Non-pigmented ciliary epithelial cell (primary cell): Measurements from ENCODE around the gene TSPYL4.

Experiments
- DNase-seq: peaks from one replicate; pipeline ENCODE4 v3.0.0-alpha.2; 2010; ENCODE audit warnings: low read depth

TSPYL4 gene

DNA sequence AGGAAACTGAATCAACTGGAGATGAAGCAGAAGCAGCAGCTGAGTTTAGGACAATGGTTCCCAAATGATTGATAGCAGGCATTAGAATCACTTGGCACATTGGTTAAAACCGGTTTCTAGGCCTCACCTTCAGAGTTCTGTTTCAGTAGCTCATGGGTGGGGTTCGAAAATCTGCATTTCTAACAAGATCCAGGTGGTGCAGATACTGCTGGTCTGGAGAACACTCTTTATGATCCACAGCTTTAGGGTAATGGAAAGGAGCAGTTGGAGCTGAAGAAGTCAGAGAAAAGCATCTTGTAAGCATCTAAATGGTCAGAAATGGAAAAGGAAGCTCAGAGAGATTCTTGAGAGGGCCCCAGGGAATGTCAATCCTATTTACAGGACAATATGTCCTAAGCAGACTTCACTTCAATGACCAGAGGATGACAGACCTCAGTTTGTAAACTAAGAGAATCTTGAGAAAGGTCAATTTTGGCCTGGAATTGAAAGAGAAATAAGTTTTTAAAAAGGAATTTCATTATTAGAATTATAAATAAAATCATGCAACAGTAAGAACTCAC lies 17.4 kb upstream of the TSPYL4 start:
- DNase-seq = no peak

DNA sequence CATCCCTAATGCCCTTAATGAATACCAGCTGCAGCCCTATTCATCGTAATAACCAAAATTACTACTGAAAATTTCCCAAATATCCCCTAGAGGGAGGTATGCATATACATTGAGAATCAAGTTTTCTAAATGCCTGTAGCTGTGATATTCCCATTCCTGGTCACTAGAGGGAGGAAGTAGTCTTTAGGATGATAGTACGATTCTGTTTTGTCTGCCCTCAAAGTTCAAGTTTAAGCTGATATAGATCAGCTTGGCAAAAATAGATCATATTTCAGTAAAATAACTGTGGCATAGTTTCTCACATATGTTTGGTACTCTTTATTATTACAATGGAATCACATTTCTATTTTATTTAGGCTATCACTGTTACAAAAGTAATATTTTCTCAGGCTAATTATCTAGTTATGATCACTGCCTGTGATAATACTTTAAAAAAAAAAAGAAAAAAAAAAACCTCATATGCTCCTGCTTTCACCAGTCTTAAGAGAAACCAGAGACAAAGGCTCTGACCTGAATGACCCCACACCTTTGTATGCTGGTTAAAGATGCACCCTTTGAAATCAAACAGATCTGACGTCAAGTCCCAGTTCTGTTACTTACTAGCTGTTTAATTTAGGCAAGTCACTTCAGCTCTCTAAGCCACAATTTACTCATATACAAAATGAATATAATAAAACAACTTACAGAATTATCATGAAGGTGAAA lies 14.9 kb upstream of the TSPYL4 start:
- DNase-seq = peak; percentile 60

DNA sequence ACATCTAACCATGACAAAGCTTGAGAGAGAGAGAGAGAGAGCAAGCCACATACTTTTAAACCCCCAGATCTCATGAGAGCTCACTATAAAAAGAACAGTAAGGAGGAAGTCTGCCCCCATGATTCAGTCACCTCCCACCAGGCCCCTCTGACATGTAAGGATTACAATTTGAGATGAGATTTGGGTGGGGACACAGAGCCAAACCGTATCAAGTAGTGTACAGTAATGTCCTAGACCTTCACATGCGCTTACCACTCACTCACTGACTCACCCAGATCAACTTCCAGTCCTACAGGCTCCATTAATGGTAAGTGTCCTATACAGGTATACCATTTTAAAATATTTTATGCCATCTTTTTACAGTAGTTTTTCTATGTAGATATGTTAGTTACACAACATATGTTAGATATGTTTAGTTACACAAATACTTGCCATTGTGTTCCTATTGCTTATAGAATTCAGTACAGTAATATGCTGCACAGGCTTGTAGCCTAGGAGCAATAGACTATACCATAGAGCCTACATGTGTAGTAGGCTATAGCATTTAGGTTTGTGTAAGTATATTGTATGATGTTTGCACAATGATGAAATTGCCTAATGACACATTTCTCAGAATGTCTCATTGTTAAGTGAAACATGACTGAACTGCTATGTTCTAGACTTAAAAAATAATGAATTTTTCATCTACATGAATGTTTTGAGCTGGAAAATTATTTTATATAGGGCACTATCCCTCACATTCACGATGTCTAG lies 14.1 kb upstream of the TSPYL4 start:
- DNase-seq = no peak

DNA sequence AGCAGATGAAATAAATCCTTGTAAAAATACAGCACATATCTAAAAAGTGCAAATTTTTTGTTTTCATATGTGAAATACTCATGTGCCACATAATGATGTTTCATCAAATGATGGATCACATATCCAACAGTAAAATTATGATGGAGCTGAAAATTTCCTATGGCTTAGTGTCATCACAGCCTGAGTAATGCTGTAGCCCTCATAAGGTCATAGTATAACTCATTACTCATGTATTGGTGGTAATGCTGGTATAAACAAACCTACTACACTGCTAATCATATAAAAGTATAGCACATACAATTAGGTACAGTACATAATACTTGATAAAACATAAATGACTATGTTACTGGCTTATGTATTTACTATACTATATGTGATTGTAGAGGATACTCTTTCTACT lies 12.9 kb upstream of the TSPYL4 start:
- DNase-seq = no peak

DNA sequence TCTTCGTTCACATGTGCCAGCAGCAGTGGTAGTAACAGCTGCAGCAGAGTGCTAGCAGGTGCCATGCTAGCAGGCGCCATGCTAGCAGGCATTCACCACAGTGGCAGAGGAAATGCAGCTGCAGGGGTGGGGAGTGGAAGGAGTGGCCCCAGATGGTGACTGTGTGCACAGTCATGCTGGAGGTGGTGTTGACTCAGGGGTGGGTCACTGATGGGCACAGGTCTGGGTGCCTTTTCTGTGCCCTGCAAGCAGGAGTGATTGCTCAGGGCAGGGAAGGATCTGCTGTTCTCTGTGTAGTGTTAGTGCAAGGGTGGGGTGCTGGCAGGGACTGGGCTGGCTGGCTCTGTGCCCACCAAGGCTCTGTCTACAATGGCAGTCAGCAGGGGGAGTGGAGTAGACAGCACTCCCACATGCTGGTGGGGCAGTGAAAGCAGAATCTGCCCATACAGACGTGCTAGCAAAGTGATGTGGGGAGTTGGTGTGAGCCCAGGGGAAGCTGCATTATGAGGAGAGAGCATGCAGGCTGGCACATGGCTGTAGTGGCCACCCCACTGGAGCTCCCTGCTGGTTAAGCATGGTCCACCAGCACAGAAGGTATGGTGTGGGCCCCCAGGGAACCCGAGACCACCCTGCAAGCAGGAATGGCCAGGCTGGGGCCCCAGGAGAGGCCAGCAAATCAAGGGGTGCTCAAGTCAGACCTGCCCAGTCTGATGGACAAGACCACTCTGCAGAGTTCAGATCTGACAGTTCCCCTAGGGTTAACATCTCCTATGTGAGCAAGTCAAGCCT lies 11.4 kb upstream of the TSPYL4 start:
- DNase-seq = no peak

DNA sequence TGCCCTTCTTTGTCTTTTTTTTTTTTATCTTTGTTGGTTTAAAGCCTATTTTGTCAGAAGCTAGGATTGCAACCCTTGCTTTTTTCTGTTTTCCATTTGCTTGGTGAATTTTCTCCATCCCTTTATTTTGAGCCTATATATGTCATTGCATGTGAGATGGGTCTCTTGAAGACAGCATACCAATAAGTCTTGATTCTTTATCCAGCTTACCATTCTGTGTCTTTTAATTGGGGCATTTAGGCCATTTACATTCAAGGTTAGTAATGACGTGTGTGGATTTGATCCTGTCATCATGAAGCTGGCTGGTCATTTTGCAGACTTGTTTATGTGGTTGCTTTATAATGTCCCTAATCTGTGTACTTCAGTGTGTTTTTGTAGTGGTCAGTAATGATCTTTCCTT lies 9.5 kb upstream of the TSPYL4 start:
- DNase-seq = no peak

DNA sequence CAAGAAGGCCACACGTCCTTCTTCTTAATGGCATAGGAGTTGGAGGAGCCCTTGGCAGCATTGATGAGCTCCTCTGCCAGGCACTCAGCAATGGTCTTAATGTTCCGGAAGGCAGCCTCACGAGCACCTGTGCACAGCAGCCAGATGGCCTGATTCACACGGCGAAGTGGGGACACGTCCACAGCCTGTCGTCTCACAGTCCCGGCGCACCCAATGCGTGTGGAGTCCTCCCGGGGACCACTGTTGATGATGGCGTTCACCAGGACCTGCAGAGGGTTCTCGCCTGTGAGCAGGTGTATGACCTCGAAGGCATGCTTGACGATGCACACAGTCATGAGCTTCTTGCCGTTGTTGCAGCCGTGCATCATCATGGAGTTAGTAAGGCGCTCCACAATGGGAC lies 4.6 kb upstream of the TSPYL4 start:
- DNase-seq = no peak

DNA sequence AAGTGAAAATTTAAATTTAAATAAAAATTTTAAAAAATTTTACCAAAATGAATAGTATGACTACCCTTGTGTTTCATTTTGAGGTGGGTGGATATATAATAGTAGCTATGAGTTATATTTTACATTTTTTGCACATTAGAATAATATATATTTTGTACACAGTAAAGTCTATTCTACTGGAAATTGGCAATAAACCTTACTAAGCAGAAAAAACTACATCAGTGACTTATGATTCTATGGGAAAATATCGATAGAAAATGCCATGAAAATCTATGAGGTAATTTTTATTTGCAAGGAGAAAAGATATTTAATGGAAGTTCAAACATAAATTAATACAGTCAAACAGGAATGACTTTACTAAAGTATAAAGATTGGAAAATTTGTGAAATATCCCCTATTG lies 2.8 kb upstream of the TSPYL4 start:
- no peak for DNase-seq

DNA sequence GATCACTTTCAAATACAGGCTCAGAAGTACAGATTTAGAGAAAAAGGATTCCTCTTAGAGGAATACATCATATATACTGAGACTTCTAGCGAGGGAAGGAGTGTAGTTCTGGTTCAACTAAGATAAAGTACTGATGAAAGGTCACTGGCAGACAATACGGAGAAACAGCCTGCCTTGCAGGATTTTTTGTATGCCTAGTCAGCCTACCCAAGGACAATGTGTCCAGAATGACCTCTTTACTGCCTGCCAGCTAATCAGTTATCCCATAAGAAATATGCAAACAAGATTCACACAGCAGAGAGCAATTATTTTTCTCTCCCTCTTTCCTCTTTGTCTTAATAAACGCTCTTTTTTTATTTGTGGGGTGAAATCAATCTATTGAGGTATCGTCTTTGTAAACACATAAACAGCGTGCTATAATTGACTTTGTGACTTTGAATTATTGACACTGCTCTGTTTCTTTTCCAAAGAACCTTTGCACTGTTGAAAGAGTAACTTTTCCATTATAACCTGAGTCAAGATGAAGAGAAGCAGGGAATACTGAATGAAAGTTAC lies 1.4 kb upstream of the TSPYL4 start:
- DNase-seq = no peak

DNA sequence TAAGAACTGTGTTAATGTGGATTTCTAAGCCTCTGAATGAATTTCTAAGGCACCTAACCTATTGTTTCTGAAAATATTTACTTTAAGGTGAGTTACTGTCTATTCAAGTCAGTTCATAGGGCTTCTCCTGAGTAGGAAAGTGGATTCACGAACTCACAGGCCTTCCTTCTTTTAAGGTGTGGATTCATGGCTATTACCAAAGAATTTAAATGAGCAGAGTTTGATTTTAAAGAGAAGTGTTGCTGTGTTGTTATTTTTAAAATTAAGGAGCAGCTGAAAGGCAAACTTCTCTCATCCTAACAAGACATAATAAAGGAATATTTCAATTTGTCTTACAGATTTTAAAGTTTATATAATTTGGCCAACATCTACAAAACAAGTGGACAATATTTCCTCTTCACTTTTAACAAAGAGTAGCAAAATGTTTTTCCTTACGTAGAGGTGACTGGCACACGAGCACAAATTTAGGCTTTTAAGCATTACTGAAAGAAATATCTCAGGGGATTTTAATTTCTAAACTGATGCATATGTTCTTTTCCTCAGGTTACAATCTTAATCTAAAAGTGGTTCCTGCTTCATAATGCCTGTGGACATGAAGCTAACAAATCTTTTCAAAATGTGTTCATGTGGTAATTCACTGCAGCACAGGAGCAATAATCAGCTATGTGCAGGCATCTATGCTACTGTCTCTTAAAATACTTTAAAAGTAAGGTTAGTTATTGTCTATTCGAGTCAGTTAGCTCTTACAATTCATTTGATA lies 602 bp upstream of the TSPYL4 start:
- no peak for DNase-seq

DNA sequence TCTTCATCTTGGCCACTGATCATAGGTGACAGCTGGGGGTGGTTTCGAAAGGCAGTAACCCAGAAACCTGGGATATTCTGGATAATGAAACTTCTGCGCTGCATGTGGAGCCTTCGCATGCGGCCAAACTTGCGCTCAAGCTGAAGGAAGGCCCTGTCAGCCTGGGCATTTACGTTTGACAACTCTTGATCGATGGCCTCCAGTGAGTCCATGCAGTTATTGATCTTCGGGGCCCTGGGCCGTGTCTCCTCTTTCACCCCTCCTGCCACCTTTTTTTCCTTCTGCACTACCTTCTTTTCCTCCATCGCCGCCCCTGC lies 729 bp downstream of the TSPYL4 start:
- no peak for DNase-seq

DNA sequence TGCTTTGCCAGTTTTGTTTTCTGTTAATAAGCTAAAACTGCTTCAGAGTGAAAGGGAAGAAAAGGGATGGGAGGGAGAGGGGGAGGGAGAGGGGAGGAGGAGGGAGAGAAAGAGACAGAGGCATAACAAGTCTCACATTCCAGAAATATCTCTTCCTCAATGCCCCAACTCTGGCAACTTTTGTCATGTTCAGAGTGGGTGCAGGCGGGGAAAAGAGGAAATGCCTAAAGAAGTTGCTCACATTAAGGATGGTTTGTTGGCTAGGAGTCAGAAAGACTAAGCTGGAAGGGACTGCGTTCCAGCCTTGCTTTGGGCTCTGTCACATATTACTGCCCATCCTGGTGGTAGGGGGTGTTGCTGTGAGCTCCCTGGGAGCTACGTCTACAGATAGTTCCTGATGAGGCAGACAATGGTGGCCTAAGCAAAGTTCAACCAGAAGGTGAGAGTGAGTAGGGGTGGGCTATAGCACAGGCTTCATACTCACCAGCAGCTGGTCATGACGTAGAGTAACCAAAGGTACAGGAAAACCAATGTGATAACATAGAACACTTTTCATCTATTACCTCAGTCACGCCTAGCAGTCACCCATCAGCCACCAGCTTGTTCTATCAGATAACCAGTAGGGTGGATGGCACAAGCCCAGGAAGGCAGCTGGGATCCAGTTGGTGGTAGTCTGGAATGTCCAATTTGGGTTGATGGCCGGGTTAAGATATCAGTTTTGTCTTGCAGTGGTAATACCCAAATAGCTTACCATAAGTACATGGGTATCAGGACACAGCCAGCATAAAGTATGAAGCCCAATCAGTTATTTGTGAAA lies 2.1 kb downstream of the TSPYL4 start:
- DNase-seq = peak; percentile 60

DNA sequence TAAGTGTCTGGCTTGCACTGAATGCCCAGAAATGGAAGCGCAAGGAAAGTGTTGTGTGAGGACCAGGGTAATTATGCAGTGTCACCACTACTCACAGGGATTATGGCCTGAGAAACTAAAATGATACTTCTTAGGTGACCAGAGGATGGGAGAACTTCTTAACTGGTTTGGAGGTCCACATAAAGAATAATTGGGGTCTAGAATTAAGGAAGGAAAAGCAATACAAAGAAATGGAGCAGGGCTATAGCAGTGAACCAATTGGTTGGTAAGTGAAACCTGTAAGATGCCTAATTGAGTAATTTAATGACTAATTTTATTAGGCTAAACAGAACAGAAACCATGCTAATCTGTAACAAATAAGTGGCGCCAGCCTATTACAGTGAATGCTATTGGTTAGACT lies 5.3 kb downstream of the TSPYL4 start:
- DNase-seq = no peak

DNA sequence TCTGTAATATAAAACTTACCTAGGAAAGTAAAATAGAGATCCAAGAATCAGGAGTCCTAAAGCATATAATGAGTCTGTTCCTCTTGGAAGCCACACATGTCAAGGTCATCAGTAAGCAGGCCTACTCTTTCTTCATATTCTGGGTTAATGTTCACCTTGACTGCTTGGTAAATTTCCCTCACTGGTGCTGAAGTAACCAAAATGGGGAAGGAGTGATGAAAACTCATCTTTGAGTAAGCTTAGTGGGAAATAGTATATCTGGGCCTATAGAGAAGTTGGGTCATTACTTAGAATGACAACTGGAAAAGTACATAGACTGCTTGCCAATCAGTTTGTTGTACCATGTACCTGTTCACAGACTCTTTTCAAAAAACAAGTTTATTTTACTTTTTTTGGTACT lies 6.6 kb downstream of the TSPYL4 start:
- DNase-seq = no peak

DNA sequence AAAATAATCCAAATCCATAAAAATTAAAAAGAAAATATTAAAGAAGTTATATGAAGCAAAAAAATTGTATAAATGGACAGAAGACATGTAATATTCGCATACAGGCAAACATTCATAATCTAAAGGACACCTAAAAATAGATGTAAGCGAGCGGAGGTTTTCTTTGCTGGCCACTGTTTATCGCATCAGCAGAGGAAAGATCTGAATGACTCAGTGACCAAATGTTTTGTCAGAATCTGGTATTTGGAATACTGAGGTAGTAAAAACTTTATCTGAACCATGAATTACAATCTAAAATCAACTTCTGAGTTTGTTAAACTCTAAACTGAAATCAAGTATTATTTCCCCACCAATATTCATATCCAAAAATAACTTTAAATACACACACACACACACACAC lies 7.8 kb downstream of the TSPYL4 start:
- peak; percentile 58 for DNase-seq

DNA sequence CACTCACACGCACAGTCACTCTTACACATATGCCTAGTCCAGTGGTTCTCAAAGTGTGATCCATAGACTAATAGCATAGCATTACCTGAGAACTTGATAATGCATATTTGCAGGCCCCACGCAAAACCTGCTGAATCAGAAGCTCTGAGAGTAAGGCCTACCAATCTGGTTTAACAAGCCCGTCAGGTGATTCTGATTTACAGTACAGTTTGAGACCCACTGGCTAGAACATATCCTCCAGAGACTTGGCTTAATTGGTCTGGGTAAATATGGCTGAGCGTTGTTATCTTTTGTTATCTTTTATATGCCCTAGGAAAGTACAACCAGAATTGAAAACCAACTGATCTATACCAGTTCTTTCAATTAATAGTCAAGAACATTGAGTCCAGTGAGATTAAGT lies 9.6 kb downstream of the TSPYL4 start:
- DNase-seq = no peak

DNA sequence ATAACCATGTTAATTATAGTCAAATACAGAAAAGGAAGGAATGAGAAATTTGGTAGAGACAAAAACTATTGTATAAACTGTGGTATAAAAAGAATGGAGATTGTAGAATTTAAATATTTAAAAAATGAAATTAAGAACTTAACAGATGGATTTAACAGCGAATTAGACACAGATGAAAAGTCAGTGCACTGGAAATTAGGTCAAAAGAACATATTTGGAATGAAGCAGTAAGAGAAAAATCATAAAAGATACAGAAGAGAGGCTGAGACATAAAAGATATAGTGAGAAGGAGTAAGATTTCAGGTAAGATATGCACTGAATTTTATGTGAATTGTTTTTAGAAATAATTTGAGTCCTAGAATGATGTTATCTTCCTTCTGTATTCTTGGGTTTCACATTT lies 14.0 kb downstream of the TSPYL4 start:
- no peak for DNase-seq

DNA sequence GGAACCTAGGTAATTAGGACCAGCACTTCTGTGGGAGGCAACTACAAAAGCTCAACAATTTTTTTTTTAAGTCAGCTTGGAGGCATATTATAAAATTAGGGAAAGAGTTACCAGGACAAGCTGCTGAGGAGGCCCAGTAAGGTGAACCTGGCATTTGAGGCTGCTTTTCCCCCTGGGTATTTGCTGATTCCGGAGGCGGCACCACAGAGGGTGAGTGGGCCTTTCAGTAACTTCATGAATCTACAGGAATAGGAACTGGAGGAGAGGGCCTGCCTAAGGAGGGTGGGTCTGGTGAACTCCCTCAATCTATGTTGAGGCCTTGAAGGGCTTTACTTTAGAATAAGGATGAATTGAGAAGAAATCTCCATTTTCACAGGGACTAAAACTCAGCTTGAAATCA lies 14.6 kb downstream of the TSPYL4 start:
- no peak for DNase-seq

DNA sequence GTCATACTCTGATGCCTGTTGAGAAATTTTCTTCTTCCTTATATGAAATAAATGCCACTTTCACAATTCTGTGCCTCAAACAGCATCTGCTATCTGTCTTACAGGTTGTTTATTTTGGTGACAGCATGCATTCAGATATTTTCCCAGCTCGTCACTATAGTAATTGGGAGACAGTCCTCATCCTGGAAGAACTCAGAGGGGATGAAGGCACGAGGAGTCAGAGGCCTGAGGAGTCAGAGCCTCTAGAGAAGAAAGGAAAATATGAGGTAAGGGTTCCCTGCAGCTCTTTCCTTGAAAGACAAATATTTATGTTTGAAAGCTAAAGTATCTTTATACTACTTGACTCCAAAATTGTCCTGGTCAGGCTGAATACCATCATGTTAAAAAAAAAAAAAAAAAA lies 15.8 kb downstream of the TSPYL4 start:
- no peak for DNase-seq

DNA sequence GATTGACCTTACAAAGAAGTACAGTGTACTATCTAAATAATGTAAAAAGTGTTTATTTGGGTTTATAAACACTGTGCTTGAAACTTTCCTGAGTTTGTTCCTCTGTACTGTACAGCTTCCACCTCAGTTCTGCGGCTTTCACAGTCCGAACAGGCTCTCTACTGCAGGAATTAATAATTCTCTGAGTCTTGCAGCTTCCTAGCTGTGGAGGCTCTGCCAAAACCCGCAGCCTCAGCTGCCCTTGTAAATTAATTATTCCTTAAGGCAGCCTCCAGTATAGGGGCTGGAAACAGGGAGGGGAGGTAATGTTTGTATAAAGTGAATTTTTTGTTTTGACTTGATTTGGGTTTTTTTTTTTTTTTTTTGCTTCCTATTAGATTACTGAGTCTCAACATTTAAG lies 19.2 kb downstream of the TSPYL4 start:
- no peak for DNase-seq

DNA sequence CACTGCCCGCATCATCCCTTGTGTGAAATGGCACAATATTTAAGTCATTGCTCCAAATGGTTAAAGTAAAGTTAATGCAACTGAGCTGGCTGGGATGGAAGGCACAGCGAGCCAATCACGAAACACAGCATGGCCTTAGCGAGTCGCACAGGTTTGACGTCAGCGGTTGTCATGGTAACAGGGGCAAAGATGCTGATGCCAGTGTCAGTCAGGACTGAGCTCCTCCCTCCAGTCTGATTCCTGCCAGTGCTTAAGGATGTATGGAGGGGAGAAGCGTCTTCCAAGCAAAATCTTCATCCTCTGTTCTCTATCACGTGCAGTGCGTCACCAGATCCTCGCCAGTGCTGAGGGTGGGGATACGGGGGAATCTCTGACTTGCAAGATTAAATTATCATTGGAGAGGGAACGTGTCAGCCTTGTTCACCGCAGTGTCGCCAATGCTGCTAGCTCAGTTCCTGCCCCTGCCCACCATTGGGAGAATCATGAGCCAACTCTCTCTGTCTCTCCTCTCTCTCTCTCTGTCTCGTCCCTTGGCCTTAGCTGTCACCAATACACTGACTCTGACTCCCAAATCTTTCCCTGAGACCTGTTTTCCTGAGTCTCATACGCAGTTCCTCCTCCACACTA lies 24.5 kb downstream of the TSPYL4 start:
- no peak for DNase-seq
